PC-9 (cell line): Measurements from ENCODE around the gene XRCC5. TPM values are rescaled to one million over a fixed set of nuclear protein-coding genes. Genes with fewer than 3 reads are reported as not detected.

Source experiments
- BruUV-seq: library from RNA; stranded (reverse); fragments of 400-500 nt; replicated peaks from 2 replicates; lab custom pipeline; 2021; lab: Mats Ljungman, UMichigan
- CTCF ChIA-PET: fragments of 300-600 bp; sonication (Branson Sonifier 250); formaldehyde crosslinking; loops from one replicate; lab custom pipeline; 2022; ENCODE audit warnings: antibody characterized with exemption; lab: Charles Lee
- POLR2A ChIA-PET: fragments of 300-600 bp; sonication (Branson Sonifier 250); formaldehyde crosslinking; loops from one replicate; lab custom pipeline; 2022; ENCODE audit warnings: antibody characterized with exemption; ENCODE audit not compliant: unreplicated experiment; lab: Charles Lee
- DNase-seq, 2 experiments: peaks; one replicate each; pipeline versions ENCODE4 v3.0.0 to v3.0.0-alpha.2; 2015 to 2022; ENCODE audit warnings: mixed read lengths in 1 of 2
- H2AFZ ChIP-seq: fragments of 200-600 bp; sonication (generic); 2 replicates; pipeline ENCODE4 v1.8.1; 2017; ENCODE audit warnings: antibody characterized with exemption
- H3F3A ChIP-seq: fragments of 200-600 bp; sonication (generic); 2 replicates; pipeline ENCODE4 v1.8.1; 2017; ENCODE audit warnings: antibody characterized with exemption, mild to moderate bottlenecking, low read depth; ENCODE audit not compliant: insufficient read depth
- H3K27ac ChIP-seq: fragments of 200-600 bp; sonication (generic); 2 replicates; pipeline ENCODE4 v1.6.1; 2016; ENCODE audit warnings: mixed run types
- H3K27me3 ChIP-seq: fragments of 200-600 bp; sonication (generic); 2 replicates; pipeline ENCODE4 v1.6.1; 2016; ENCODE audit warnings: low read depth, mixed run types; ENCODE audit not compliant: insufficient read depth
- H3K36me3 ChIP-seq: fragments of 200-600 bp; sonication (generic); 2 replicates; pipeline ENCODE4 v1.6.1; 2016; ENCODE audit warnings: low read depth, mixed run types
- H3K4me1 ChIP-seq: fragments of 200-600 bp; sonication (generic); replicated peaks from 2 replicates; pipeline ENCODE4 v1.6.1; 2016; ENCODE audit warnings: mixed run types; ENCODE audit not compliant: insufficient read depth
- H3K4me2 ChIP-seq: fragments of 200-600 bp; sonication (generic); 2 replicates; pipeline ENCODE4 v1.6.1; 2017; ENCODE audit warnings: mixed run types
- H3K4me3 ChIP-seq: fragments of 200-600 bp; sonication (generic); 2 replicates; pipeline ENCODE4 v1.6.1; 2016; ENCODE audit warnings: mixed run types
- H3K79me2 ChIP-seq: fragments of 200-600 bp; sonication (generic); 2 replicates; pipeline ENCODE4 v1.6.1; 2017; ENCODE audit warnings: low read depth, mixed run types
- H3K9me2 ChIP-seq: fragments of 200-600 bp; sonication (generic); 2 replicates; pipeline ENCODE4 v1.8.1; 2017; ENCODE audit warnings: mild to moderate bottlenecking; ENCODE audit not compliant: insufficient read depth
- H3K9me3 ChIP-seq: fragments of 200-600 bp; sonication (generic); 2 replicates; pipeline ENCODE4 v1.8.1; 2016; ENCODE audit warnings: low read depth; ENCODE audit not compliant: insufficient read depth
- H4K20me1 ChIP-seq: fragments of 200-600 bp; sonication (generic); 2 replicates; pipeline ENCODE4 v1.8.1; 2017; ENCODE audit not compliant: insufficient read depth
- CTCF ChIP-seq: fragments of 200-600 bp; sonication (generic); conservative IDR thresholded peaks from 2 replicates; pipeline ENCODE4 v1.6.1; 2017; ENCODE audit warnings: mixed run types, antibody characterized with exemption, mild to moderate bottlenecking, moderate library complexity
- EZH2 ChIP-seq: fragments of 200-600 bp; sonication (generic); IDR thresholded peaks from 2 replicates; pipeline ENCODE4 v1.8.0; 2017; ENCODE audit warnings: antibody characterized with exemption, low read depth
- intact Hi-C: fragments of 100-400 bp; cut with micrococcal nuclease; formaldehyde crosslinking; loops from one replicate; pipeline ENCODE4 v1.10.0; 2022; ENCODE audit not compliant: unreplicated experiment
- total RNA-seq: library from RNA; stranded (reverse); gene quantifications from 2 replicates; pipeline ENCODE4 v1.2.3, GENCODE V29; 2021

XRCC5 gene
- total RNA-seq, 1 experiment from 2014 or later, result 275 TPM

GRCh38 chr2:216149741-216150140, 40.6 kb downstream of the XRCC5 start:
- no peak overlapping the region for H3K27ac ChIP-seq

DNA sequence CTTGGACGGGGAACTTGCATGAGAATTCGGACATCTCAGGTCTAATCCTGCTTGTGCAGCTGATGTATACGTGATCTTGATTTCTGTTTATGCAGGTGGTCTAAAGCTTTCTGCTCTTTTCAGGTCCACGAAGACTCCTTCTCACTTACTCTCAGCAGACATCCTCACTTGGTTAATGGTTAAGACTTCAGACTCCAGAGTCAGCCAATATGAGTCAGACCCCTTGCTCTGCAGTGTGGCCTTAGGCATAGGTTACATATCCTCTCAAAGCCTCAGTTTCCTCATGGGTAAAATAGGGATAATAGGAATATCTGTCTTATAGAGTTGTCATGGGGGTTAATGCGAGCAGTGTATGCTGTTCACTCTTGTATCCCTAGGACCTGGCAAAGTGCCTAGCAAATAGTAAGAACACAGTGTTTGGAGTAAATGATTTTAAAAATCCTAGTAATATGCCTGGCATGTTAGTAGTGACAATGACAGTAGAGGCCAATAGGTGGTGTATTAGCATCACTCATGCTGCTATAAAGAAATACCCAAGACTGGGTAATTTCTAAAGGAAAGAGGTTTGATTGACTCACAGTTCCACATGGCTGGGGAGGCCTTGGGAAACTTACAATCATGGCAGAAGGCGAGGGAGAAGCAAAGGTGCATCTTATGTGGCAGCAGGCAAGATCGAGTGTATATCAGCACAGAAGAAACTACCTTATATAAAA, 42.3 kb downstream of the XRCC5 start:
- Histone ChIP-seq H4K20me1 (peaks cover 11% of the 10 kb centered on the region), H3K4me2 (no peak overlapping the region), H3K36me3 (peaks cover 83% of the 10 kb centered on the region), H3K9me2 (no peaks in the 10 kb centered on the region), H3K4me3 (no peak overlapping the region), H3K27me3 (no peaks in the 10 kb centered on the region), H3K79me2 (no peaks in the 10 kb centered on the region), H3K27ac (no peak overlapping the region), H3K9me3 (no peaks in the 10 kb centered on the region), H3F3A (peaks cover 17% of the 10 kb centered on the region; the same call in 1 of the 2 replicates), H2AFZ (no peak overlapping the region), H3K4me1 (no peaks in the 10 kb centered on the region)
- ChIA-PET POLR2A (no interaction called here), CTCF (no interaction called here)
- no TSS peak for BruUV-seq
- intact Hi-C loops, result no loop called here
- TF ChIP-seq EZH2, result no peak
- peak; percentile 46; the same call in 1 of the 2 replicates for TF ChIP-seq CTCF
- DNase-seq, result no peak

More at GRCh38 chr2:216149741-216150140, 40.6 kb downstream of the XRCC5 start:
- intact Hi-C loops, result no loop called here
- Histone ChIP-seq H2AFZ (no peak overlapping the region), H3K9me2 (no peaks in the 10 kb centered on the region), H3K4me2 (no peak overlapping the region), H3F3A (peaks cover 20% of the 10 kb centered on the region; the same call in 1 of the 2 replicates), H3K4me1 (no peaks in the 10 kb centered on the region), H4K20me1 (peaks cover 4% of the 10 kb centered on the region), H3K4me3 (no peak overlapping the region), H3K27me3 (no peaks in the 10 kb centered on the region), H3K79me2 (no peaks in the 10 kb centered on the region), H3K36me3 (peaks cover 88% of the 10 kb centered on the region), H3K9me3 (no peaks in the 10 kb centered on the region)
- no peak for TF ChIP-seq EZH2
- no peak for TF ChIP-seq CTCF
- ChIA-PET POLR2A (interaction anchor here (0.5 kb wide), 2 partner anchors 23 to 276 kb away, joined by 4 to 8 read pairs; no protein-coding TSS in a partner anchor), CTCF (interaction anchor here (0.7 kb wide), 1 partner anchor 35 kb away, joined by 3 read pairs; no protein-coding TSS in a partner anchor)
- no TSS peak for BruUV-seq
- no peak for DNase-seq

DNA sequence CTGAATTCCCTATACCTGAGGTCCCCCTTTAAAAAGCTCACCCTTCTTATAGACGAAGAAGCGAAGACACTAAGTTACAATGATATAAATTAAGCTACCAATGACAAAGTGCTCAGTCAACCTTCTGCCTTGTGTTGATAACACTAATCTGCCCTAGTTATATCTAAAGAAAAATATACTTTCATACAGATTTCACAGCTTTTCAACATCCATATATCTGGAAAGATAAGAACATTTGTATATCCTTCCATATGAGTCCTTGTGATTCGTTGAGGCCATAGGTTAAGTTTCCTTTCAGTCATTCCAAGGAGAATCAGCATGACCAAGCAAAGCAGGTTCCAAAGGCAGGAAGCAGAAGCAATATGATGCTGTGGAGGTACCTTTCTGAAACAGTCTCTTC, 46.8 kb downstream of the XRCC5 start:
- no peak for TF ChIP-seq CTCF
- TF ChIP-seq EZH2, result no peak
- Histone ChIP-seq H4K20me1 (peaks cover 11% of the 10 kb centered on the region; the same call in 1 of the 2 replicates), H2AFZ (no peak overlapping the region), H3K9me3 (no peaks in the 10 kb centered on the region), H3K27me3 (no peaks in the 10 kb centered on the region), H3K36me3 (peaks cover 64% of the 10 kb centered on the region), H3K4me1 (no peaks in the 10 kb centered on the region), H3F3A (peaks cover 11% of the 10 kb centered on the region; the same call in 1 of the 2 replicates), H3K27ac (no peak overlapping the region), H3K9me2 (no peaks in the 10 kb centered on the region), H3K4me3 (no peak overlapping the region), H3K4me2 (no peak overlapping the region), H3K79me2 (no peaks in the 10 kb centered on the region)
- ChIA-PET CTCF (no interaction called here), POLR2A (no interaction called here)
- intact Hi-C loops, result loop anchor here (5.0 kb wide), 1 partner anchor 39 kb away; no protein-coding TSS in a partner anchor
- no TSS peak for BruUV-seq
- DNase-seq, result no peak
